Suprapubic skin (tissue), 4 donors: ENCODE measurements around the gene GALNT6.

Experiments used
- EP300 ChIP-seq: sonication (generic); formaldehyde crosslinking; IDR thresholded peaks from one replicate; pipeline ENCODE4 v1.6.1; 2017; ENCODE audit warnings: antibody characterized with exemption
- POLR2A ChIP-seq, 2 donors: fragments of 450-650 bp; IDR thresholded peaks; one replicate each; pipeline ENCODE4 v1.6.1; 2017; ENCODE audit warnings: antibody characterized with exemption in 2 of 2, mild to moderate bottlenecking in 2 of 2, moderate library complexity in 2 of 2
- POLR2AphosphoS5 ChIP-seq, 3 donors: sonication (generic); formaldehyde crosslinking; IDR thresholded peaks; one replicate each; pipeline ENCODE4 v1.6.1; 2017; ENCODE audit warnings: antibody characterized with exemption in 3 of 3

DNA sequence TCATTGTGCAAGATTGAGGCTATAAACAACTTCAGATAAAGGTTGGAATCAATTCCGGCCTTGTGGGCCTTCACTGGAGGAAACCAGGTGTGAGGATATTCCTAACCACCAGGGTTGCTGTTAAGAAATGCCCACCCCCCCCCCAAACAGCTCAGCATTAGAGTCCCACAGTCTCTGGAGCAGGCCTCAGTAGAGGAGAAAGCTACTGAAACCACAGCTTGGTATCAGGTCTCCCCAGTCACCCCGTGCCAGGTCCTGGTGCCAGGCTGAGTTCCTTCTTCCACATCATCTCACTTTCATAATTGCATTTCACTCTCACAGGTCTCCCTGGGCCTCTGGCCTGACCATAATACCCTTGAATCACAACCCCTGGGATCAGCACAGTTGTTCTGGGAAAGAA is 12.5 kb downstream of the GALNT6 start:
- TF ChIP-seq POLR2AphosphoS5 (IDR thresholded peaks at IDR 0.05) (no peak), EP300 (no peak), POLR2A (IDR thresholded peaks at IDR 0.05) (no peak)
